C4-2B (cell line): Measurements from ENCODE around the gene NRTN.
"Not testable (repeated sequence)": the region's sequence is repeated elsewhere in the genome, so short reads cannot be mapped to it uniquely, and the experiment has no call there.

ENCODE experiments used
- H3K27ac ChIP-seq: fragments of 450-650 bp; 2 replicates; pipeline ENCODE4 v1.5.1; 2017
- CTCF ChIP-seq: fragments of 450-650 bp; conservative IDR thresholded peaks from 2 replicates; pipeline ENCODE4 v1.5.1; 2017; ENCODE audit warnings: mild to moderate bottlenecking
- ZFX ChIP-seq: fragments of 450-650 bp; IDR thresholded peaks from 2 replicates; pipeline ENCODE4 v1.6.1; 2017

The NRTN gene

GRCh38 chr19:5864013-5864720 is 59.3 kb downstream of the NRTN start:
- no peak overlapping the region for H3K27ac ChIP-seq
- no peak for TF ChIP-seq ZFX
- TF ChIP-seq CTCF: no peak

GRCh38 chr19:5864725-5865486 is 60.0 kb downstream of the NRTN start:
- no peak for TF ChIP-seq ZFX
- TF ChIP-seq CTCF: no peak
- H3K27ac ChIP-seq: no peak overlapping the region

GRCh38 chr19:5865772-5866171 is 60.9 kb downstream of the NRTN start:
- H3K27ac ChIP-seq: no peak overlapping the region
- TF ChIP-seq CTCF (no peak), ZFX (no peak)

GRCh38 chr19:5867201-5868136 is 62.6 kb downstream of the NRTN start:
- no peak overlapping the region for H3K27ac ChIP-seq
- TF ChIP-seq ZFX: no peak
- no peak for TF ChIP-seq CTCF

- no peak overlapping the region for H3K27ac ChIP-seq
- TF ChIP-seq CTCF (no peak), ZFX (no peak)
Observed at GRCh38 chr19:5870986-5871394, 66.1 kb downstream of the NRTN start.

GRCh38 chr19:5873617-5874199 is 68.8 kb downstream of the NRTN start:
- TF ChIP-seq CTCF (no peak), ZFX (no peak)

GRCh38 chr19:5874496-5874895 is 69.6 kb downstream of the NRTN start:
- not testable (repeated sequence) for H3K27ac ChIP-seq

More at GRCh38 chr19:5873617-5874199, 68.8 kb downstream of the NRTN start:
- H3K27ac ChIP-seq: no peak overlapping the region
